ENCODE measurements around the gene TGFB2. TPM values are rescaled to one million over a fixed set of nuclear protein-coding genes. Genes with fewer than 3 reads are reported as not detected.

Gene TGFB2
- total RNA-seq = under 1 TPM in 3 of 5 donors, not detected in 2; 0.06 to 0.23 (median 0.23) TPM
- total RNA-seq (2013) = 0.13 TPM
- 0 to 0.76 (median 0.17) reads per million in 29 experiments for total RNA-seq

DNA sequence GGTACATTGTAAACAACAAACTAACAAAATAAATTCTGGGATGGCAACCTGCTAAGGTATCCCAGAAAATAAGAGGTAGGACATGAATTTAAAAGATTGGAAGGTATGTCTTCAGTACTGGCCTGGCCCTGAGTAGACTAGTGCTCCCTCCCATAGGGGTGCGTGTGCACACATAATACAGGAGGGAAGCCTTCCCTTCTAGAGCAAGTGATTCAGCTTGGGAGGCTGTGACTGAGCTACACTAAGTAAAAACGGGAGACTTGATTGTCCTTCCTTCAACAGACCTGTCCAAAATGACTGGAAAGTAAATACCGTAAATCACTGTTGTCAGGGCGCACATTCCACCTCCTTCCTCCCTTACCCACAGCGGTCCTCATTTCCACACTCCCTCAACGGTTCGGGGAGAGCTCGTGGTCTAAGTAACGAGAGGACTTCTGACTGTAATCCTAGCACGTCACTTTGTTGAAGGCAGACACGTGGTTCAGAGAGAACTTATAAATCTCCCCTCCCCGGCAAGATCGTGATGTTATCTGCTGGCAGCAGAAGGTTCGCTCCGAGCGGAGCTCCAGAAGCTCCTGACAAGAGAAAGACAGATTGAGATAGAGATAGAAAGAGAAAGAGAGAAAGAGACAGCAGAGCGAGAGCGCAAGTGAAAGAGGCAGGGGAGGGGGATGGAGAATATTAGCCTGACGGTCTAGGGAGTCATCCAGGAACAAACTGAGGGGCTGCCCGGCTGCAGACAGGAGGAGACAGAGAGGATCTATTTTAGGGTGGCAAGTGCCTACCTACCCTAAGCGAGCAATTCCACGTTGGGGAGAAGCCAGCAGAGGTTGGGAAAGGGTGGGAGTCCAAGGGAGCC lies at the start of gene TGFB2:
Gene TGFB2, plus strand, starts transcription at position 523 of the 859 bp plus-strand sequence. CDS start 1,366 bp downstream, outside the sequence.
- no peaks in the 10 kb centered on the region for H3K36me3 ChIP-seq (ENCODE audit: control insufficient read depth in 2 of 2, extremely low read depth in 1 of 2, insufficient read depth in 1 of 2, low read length in 1 of 2)
- no peaks in the 10 kb centered on the region for H3K9me3 Mint-ChIP-seq
- DNase-seq (peak in 2 of 35 experiments; percentile 9 to 27), ATAC-seq (replicated peaks in 1 of 4) (peak in 2 of 4 experiments; percentile 27 to 32)
- no peaks in the 10 kb centered on the region for H3K9me3 ChIP-seq
- H3K4me1 ChIP-seq (ENCODE audit: control insufficient read depth in 1 of 2, extremely low read depth in 1 of 2, insufficient read depth in 2 of 2, low read length in 2 of 2) = peaks cover 8 to 25% of the 10 kb centered on the region in 2 experiments
- 15% methylated on average over 16 of the region's 22 CpGs for WGBS (ENCODE audit: insufficient coverage)
- no peak within 1 kb of the TSS for H3K4me3 Mint-ChIP-seq
- ChIA-PET POLR2A (no interaction called here), CTCF (no interaction called here)
- H3K27me3 Mint-ChIP-seq = peaks cover 24 to 32% of the 10 kb centered on the region in 2 donors
- H3K27ac Mint-ChIP-seq = peak within 1 kb of the TSS in 1 of 2 donors; percentile 17
- peak within 1 kb of the TSS; percentile 51 to 76 for H3K4me3 ChIP-seq (ENCODE audit: control insufficient read depth in 1 of 2, extremely low read depth in 1 of 2, low read length in 1 of 2)
- peaks cover 2 to 24% of the 10 kb centered on the region in 2 experiments for H3K27me3 ChIP-seq (replicated peaks in 1 of 2; ENCODE audit: control insufficient read depth in 2 of 2, extremely low read depth in 1 of 2, insufficient read depth in 2 of 2, low read length in 1 of 2)
- no peak within 1 kb of the TSS for H3K27ac ChIP-seq (ENCODE audit: low read length)
- H3K4me1 Mint-ChIP-seq = peaks cover 21 to 25% (median 24%) of the 10 kb centered on the region in 3 donors
- H3K36me3 Mint-ChIP-seq = peaks cover 12% of the 10 kb centered on the region

DNA sequence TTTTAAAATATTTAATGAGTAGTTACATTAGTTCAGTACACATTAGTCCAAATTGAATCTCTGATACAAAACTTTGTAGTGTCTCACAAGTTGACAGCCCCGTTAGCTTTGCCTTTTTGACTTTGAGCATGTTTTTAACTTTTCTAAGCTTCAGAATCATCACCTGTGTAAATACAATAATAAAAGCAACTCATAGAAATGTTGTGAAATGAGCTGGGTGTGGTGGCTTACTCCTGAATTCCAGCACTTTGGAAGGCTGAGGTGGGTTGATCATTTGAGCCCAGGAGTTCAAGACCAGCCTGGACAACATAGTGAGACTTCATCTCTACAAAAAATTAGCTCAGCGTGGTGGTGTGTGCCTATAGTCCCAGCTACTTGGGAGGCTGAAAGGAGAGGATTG lies 49.0 kb upstream of the TGFB2 start:
- Histone ChIP-seq H3K9me3 (no peaks in the 10 kb centered on the region), H3K36me3 (ENCODE audit: control insufficient read depth in 2 of 2, extremely low read depth in 1 of 2, insufficient read depth in 1 of 2, low read length in 1 of 2) (peaks cover 0 to 13% of the 10 kb centered on the region in 2 donors), H3K27ac (ENCODE audit: low read length) (no peak overlapping the region), H3K4me3 (ENCODE audit: control insufficient read depth in 1 of 2, extremely low read depth in 1 of 2, low read length in 1 of 2) (no peak overlapping the region), H3K27me3 (replicated peaks in 1 of 2; ENCODE audit: control insufficient read depth in 2 of 2, extremely low read depth in 1 of 2, insufficient read depth in 2 of 2, low read length in 1 of 2) (no peaks in the 10 kb centered on the region), H3K4me1 (ENCODE audit: control insufficient read depth in 1 of 2, extremely low read depth in 1 of 2, insufficient read depth in 2 of 2, low read length in 2 of 2) (peaks cover 0 to 2% of the 10 kb centered on the region in 2 experiments)
- no peak for DNase-seq
- H3K4me3 Mint-ChIP-seq = no peak overlapping the region
- no CpG with 5 or more reads among the region's 2 CpGs for WGBS (ENCODE audit: insufficient coverage)
- POLR2A ChIA-PET = interaction anchor here in 1 of 2 donors (0.7 kb wide), 1 partner anchor 17 kb away, joined by 4 read pairs; no protein-coding TSS in a partner anchor
- H3K36me3 Mint-ChIP-seq = peaks cover 14% of the 10 kb centered on the region
- no peaks in the 10 kb centered on the region for H3K9me3 Mint-ChIP-seq
- CTCF ChIA-PET = no interaction called here
- peaks cover 23 to 36% (median 34%) of the 10 kb centered on the region in 3 donors for H3K4me1 Mint-ChIP-seq
- no peak overlapping the region for H3K27ac Mint-ChIP-seq
- no peak for ATAC-seq (replicated peaks in 1 of 4)
- H3K27me3 Mint-ChIP-seq = no peaks in the 10 kb centered on the region

DNA sequence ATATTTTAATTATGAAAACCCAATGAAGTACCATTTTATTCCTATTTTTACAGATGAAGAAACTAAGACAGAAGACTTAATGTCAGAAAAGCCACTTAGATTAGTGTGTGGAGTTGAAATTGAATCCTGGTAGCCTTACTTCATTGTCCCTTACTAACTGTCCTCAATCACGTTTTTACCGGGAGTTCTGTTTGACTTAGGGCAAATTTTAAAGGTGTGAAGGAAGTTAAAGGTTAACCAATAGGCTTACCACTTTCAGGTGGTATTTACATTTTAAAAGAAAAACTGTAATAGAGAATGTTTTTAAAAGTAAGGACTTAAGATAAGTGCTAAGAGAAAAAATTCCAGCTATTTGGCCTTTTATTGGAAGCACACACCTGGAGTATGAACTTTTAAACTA lies 47.7 kb upstream of the TGFB2 start:
- no peak for ATAC-seq (replicated peaks in 1 of 4)
- H3K36me3 Mint-ChIP-seq = peaks cover 21% of the 10 kb centered on the region

DNA sequence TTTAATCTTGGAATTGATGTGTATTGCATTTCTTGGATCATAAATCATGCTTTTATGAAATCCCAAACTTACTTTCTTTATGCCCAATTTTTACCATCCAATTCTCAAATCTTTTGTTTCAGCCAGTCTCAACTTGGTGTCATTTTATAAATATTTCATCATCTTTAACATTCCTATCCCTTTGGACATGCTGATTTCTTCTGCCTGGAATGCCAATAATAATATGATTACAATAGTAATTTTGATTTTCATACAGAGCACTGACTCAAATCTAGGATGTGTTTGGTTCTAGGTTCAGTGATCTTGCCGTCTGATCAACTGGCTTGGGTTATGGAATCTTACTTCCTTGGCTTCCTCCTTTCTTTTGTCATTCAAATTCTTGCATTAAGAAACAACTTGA lies 47.3 kb upstream of the TGFB2 start:
- no peaks in the 10 kb centered on the region for H3K27me3 ChIP-seq (replicated peaks in 1 of 2; ENCODE audit: control insufficient read depth in 2 of 2, extremely low read depth in 1 of 2, insufficient read depth in 2 of 2, low read length in 1 of 2)
- H3K27me3 Mint-ChIP-seq = no peaks in the 10 kb centered on the region
- H3K4me1 ChIP-seq (ENCODE audit: control insufficient read depth in 1 of 2, extremely low read depth in 1 of 2, insufficient read depth in 2 of 2, low read length in 2 of 2) = peaks cover 0 to 2% of the 10 kb centered on the region in 2 experiments
- H3K36me3 Mint-ChIP-seq = peaks cover 23% of the 10 kb centered on the region
- no peak overlapping the region for H3K4me3 ChIP-seq (ENCODE audit: control insufficient read depth in 1 of 2, extremely low read depth in 1 of 2, low read length in 1 of 2)
- H3K9me3 ChIP-seq = no peaks in the 10 kb centered on the region
- WGBS (ENCODE audit: insufficient coverage) = 83% methylated on average over 1 of the region's 1 CpG
- H3K36me3 ChIP-seq (ENCODE audit: control insufficient read depth in 2 of 2, extremely low read depth in 1 of 2, insufficient read depth in 1 of 2, low read length in 1 of 2) = peaks cover 0 to 13% of the 10 kb centered on the region in 2 donors
- no peaks in the 10 kb centered on the region for H3K9me3 Mint-ChIP-seq
- H3K27ac ChIP-seq (ENCODE audit: low read length) = no peak overlapping the region
- ATAC-seq (replicated peaks in 1 of 4) = no peak
- DNase-seq = no peak
- no peak overlapping the region for H3K4me3 Mint-ChIP-seq
- H3K27ac Mint-ChIP-seq = no peak overlapping the region
- peaks cover 28 to 35% (median 31%) of the 10 kb centered on the region in 3 donors for H3K4me1 Mint-ChIP-seq
- ChIA-PET CTCF (no interaction called here), POLR2A (no interaction called here)

More for the DNA sequence above, 47.7 kb upstream of the TGFB2 start:
- no peak overlapping the region for H3K27ac ChIP-seq (ENCODE audit: low read length)
- DNase-seq = no peak
- H3K27ac Mint-ChIP-seq = no peak overlapping the region
- H3K27me3 ChIP-seq (replicated peaks in 1 of 2; ENCODE audit: control insufficient read depth in 2 of 2, extremely low read depth in 1 of 2, insufficient read depth in 2 of 2, low read length in 1 of 2) = no peaks in the 10 kb centered on the region
- H3K36me3 ChIP-seq (ENCODE audit: control insufficient read depth in 2 of 2, extremely low read depth in 1 of 2, insufficient read depth in 1 of 2, low read length in 1 of 2) = peaks cover 0 to 13% of the 10 kb centered on the region in 2 donors
- no peak overlapping the region for H3K4me3 ChIP-seq (ENCODE audit: control insufficient read depth in 1 of 2, extremely low read depth in 1 of 2, low read length in 1 of 2)
- H3K4me3 Mint-ChIP-seq = no peak overlapping the region
- CTCF ChIA-PET = no interaction called here
- peaks cover 30 to 38% (median 35%) of the 10 kb centered on the region in 3 donors for H3K4me1 Mint-ChIP-seq
- H3K9me3 ChIP-seq = no peaks in the 10 kb centered on the region
- WGBS (ENCODE audit: insufficient coverage) = no CpG with 5 or more reads among the region's 2 CpGs
- H3K4me1 ChIP-seq (ENCODE audit: control insufficient read depth in 1 of 2, extremely low read depth in 1 of 2, insufficient read depth in 2 of 2, low read length in 2 of 2) = peaks cover 0 to 2% of the 10 kb centered on the region in 2 experiments
- H3K27me3 Mint-ChIP-seq = no peaks in the 10 kb centered on the region
- POLR2A ChIA-PET = no interaction called here
- H3K9me3 Mint-ChIP-seq = no peaks in the 10 kb centered on the region

DNA sequence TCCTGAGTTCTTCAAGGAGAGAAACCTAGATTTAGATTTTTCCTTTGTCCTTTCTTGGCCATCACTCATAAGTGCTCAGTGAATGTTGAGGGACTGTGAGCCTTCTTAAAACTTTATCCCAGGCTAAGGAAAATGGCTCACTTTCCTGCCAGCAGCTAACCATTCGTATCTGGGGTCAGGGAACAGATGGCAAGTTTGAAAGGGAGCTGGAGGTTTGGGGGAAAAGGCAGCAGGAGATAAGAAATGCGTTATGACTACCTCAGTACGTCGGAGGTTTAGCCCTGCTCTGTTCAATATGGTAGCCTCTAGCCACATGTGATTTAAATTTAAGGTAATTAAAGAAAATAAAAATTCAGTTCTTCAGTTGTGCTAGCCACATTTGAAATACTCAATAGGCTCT lies 46.7 kb upstream of the TGFB2 start:
- H3K36me3 Mint-ChIP-seq = peaks cover 23% of the 10 kb centered on the region
- peaks cover 28 to 35% (median 30%) of the 10 kb centered on the region in 3 donors for H3K4me1 Mint-ChIP-seq
- Histone ChIP-seq H3K4me1 (ENCODE audit: control insufficient read depth in 1 of 2, extremely low read depth in 1 of 2, insufficient read depth in 2 of 2, low read length in 2 of 2) (peaks cover 0 to 2% of the 10 kb centered on the region in 2 experiments), H3K27ac (ENCODE audit: low read length) (no peak overlapping the region), H3K4me3 (ENCODE audit: control insufficient read depth in 1 of 2, extremely low read depth in 1 of 2, low read length in 1 of 2) (no peak overlapping the region), H3K27me3 (replicated peaks in 1 of 2; ENCODE audit: control insufficient read depth in 2 of 2, extremely low read depth in 1 of 2, insufficient read depth in 2 of 2, low read length in 1 of 2) (no peaks in the 10 kb centered on the region), H3K9me3 (no peaks in the 10 kb centered on the region), H3K36me3 (ENCODE audit: control insufficient read depth in 2 of 2, extremely low read depth in 1 of 2, insufficient read depth in 1 of 2, low read length in 1 of 2) (peaks cover 0 to 13% of the 10 kb centered on the region in 2 donors)
- ChIA-PET POLR2A (interaction anchor here in 1 of 2 donors (0.6 kb wide), 1 partner anchor 90 kb away, joined by 3 read pairs; no protein-coding TSS in a partner anchor), CTCF (interaction anchor here in 1 of 2 donors (0.9 kb wide), 1 partner anchor 10 kb away, joined by 3 read pairs; no protein-coding TSS in a partner anchor)
- WGBS (ENCODE audit: insufficient coverage) = 94% methylated on average over 3 of the region's 4 CpGs
- H3K4me3 Mint-ChIP-seq = no peak overlapping the region
- no peaks in the 10 kb centered on the region for H3K27me3 Mint-ChIP-seq
- ATAC-seq (replicated peaks in 1 of 4) (no peak), DNase-seq (no peak)
- H3K9me3 Mint-ChIP-seq = no peaks in the 10 kb centered on the region
- no peak overlapping the region for H3K27ac Mint-ChIP-seq

DNA sequence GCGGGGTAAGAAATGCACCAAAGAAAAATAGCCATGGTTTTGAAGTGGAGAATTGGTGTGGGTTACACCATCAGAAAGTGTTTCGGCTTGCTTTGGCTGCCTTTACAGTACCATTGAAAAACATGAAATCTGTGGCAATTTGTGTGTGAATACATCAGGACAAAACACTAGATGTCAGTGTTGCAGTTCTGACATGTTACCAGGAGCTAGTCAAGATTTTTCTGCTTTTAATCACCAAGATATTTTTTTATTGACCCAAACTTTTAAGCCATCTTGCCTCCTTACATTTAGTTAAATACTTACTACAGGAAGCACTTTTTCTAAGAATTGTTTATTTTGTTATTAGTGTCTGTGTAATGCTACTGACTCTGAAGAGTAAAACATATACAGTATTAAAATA lies 45.7 kb upstream of the TGFB2 start:
- no peak overlapping the region for H3K27ac ChIP-seq (ENCODE audit: low read length)
- no peak overlapping the region for H3K4me3 ChIP-seq (ENCODE audit: control insufficient read depth in 1 of 2, extremely low read depth in 1 of 2, low read length in 1 of 2)
- CTCF ChIA-PET = interaction anchor here in 1 of 2 donors (0.6 to 0.9 kb wide), 3 partner anchors 11 to 29 kb away, joined by 3 read pairs; no protein-coding TSS in a partner anchor
- peaks cover 0 to 10% of the 10 kb centered on the region in 2 donors for H3K36me3 ChIP-seq (ENCODE audit: control insufficient read depth in 2 of 2, extremely low read depth in 1 of 2, insufficient read depth in 1 of 2, low read length in 1 of 2)
- no peaks in the 10 kb centered on the region for H3K27me3 Mint-ChIP-seq
- 93% methylated on average over 2 of the region's 2 CpGs for WGBS (ENCODE audit: insufficient coverage)
- no peaks in the 10 kb centered on the region for H3K27me3 ChIP-seq (replicated peaks in 1 of 2; ENCODE audit: control insufficient read depth in 2 of 2, extremely low read depth in 1 of 2, insufficient read depth in 2 of 2, low read length in 1 of 2)
- peaks cover 17% of the 10 kb centered on the region for H3K36me3 Mint-ChIP-seq
- ATAC-seq (replicated peaks in 1 of 4) (no peak), DNase-seq (no peak)
- H3K4me3 Mint-ChIP-seq = no peak overlapping the region
- no peaks in the 10 kb centered on the region for H3K9me3 ChIP-seq
- H3K4me1 ChIP-seq (ENCODE audit: control insufficient read depth in 1 of 2, extremely low read depth in 1 of 2, insufficient read depth in 2 of 2, low read length in 2 of 2) = peaks cover 0 to 2% of the 10 kb centered on the region in 2 experiments
- H3K27ac Mint-ChIP-seq = no peak overlapping the region
- H3K4me1 Mint-ChIP-seq = peaks cover 22 to 35% (median 28%) of the 10 kb centered on the region in 3 donors
- POLR2A ChIA-PET = interaction anchor here (0.6 to 1.1 kb wide), 3 partner anchors 15 to 19 kb away, joined by 3 read pairs; no protein-coding TSS in a partner anchor
- no peaks in the 10 kb centered on the region for H3K9me3 Mint-ChIP-seq
